Uterus (tissue), 4 donors: ENCODE data around the gene NEDD4L. TPM values are rescaled to one million over a fixed set of nuclear protein-coding genes. Genes with fewer than 3 reads are reported as not detected.

ENCODE experiments used
- DNase-seq, 2 donors: peaks; one replicate each; pipeline ENCODE4 v3.0.0-alpha.2; 2019 to 2020
- H3K27ac ChIP-seq, 2 donors: fragments of 200-600 bp; sonication (generic); 1 replicate in 1 of 2; 2 replicates in 1 of 2; pipeline ENCODE4 v1.5.1; 2016 to 2018
- H3K27me3 ChIP-seq, 2 donors: fragments of 200-600 bp; sonication (generic); one replicate each; pipeline ENCODE4 v1.5.1; 2018 to 2019; ENCODE audit warnings: control low read depth in 1 of 2
- H3K36me3 ChIP-seq, 2 donors: fragments of 200-600 bp; sonication (generic); one replicate each; pipeline ENCODE4 v1.5.1; 2019; ENCODE audit warnings: control low read depth in 1 of 2
- H3K4me1 ChIP-seq, 2 donors: fragments of 200-600 bp; sonication (generic); one replicate each; pipeline ENCODE4 v1.5.1; 2018 to 2019; ENCODE audit warnings: control low read depth in 1 of 2
- H3K4me3 ChIP-seq, 2 donors: fragments of 200-600 bp; sonication (generic); 1 replicate in 1 of 2; 2 replicates in 1 of 2; pipeline ENCODE4 v1.5.1; 2018 to 2019; ENCODE audit warnings: mild to moderate bottlenecking in 1 of 2
- H3K9me3 ChIP-seq, 2 donors: fragments of 200-600 bp; sonication (generic); one replicate each; pipeline ENCODE4 v1.5.1; 2019; ENCODE audit warnings: control low read depth in 1 of 2
- CTCF ChIP-seq, 4 experiments: fragments of 200-600 bp in 2 of 4; fragments of 450-650 bp in 2 of 4; sonication (generic) in 2 of 4; IDR thresholded peaks; one replicate each; pipeline ENCODE4 v1.5.1; 2016 to 2019; ENCODE audit warnings: antibody characterized with exemption in 4 of 4, mild to moderate bottlenecking in 2 of 4, moderate library complexity in 1 of 4
- POLR2A ChIP-seq, 2 donors: fragments of 450-650 bp; IDR thresholded peaks; one replicate each; pipeline ENCODE4 v1.6.1; 2016; ENCODE audit warnings: antibody characterized with exemption in 2 of 2, mild to moderate bottlenecking in 1 of 2, moderate library complexity in 1 of 2
- intact Hi-C: fragments of 100-400 bp; cut with DNase I; formaldehyde crosslinking; loops from one replicate; pipeline ENCODE4 v1.15.1; 2023; ENCODE audit warnings: low total_unique reads
- total RNA-seq, 4 donors: library from RNA; depleted of rRNA in 3 of 4; stranded (reverse); fragments of >200 nt in 3 of 4; gene quantifications; one replicate each; pipeline versions ENCODE4 v1.1.0 to v1.2.4, GENCODE V29; 2014 to 2023
- donor health status: DM: yes; HTN: yes; CAD: no.

NEDD4L gene
- total RNA-seq, 4 donors from 2014 or later, result 6.2 to 45.9 (median 32.3) TPM

- Histone ChIP-seq H3K27ac (no peak overlapping the region), H3K4me1 (no peaks in the 10 kb centered on the region)
- intact Hi-C loops, result no loop called here
Observed at GRCh38 chr18:58104096-58104495, 60.1 kb downstream of the NEDD4L start.

GRCh38 chr18:58105206-58105887 lies 61.3 kb downstream of the NEDD4L start:
- Histone ChIP-seq H3K4me3 (no peak overlapping the region), H3K27ac (no peak overlapping the region), H3K27me3 (no peaks in the 10 kb centered on the region), H3K9me3 (no peaks in the 10 kb centered on the region), H3K4me1 (no peaks in the 10 kb centered on the region), H3K36me3 (no peaks in the 10 kb centered on the region)
- no peak for DNase-seq
- intact Hi-C loops, result no loop called here
- TF ChIP-seq POLR2A (IDR thresholded peaks at IDR 0.05) (no peak), CTCF (IDR thresholded peaks at IDR 0.05) (no peak)

More at GRCh38 chr18:58104096-58104495, 60.1 kb downstream of the NEDD4L start:
- no peaks in the 10 kb centered on the region for H3K9me3 ChIP-seq
- H3K4me3 ChIP-seq, result no peak overlapping the region
- no peak for DNase-seq
- TF ChIP-seq POLR2A (IDR thresholded peaks at IDR 0.05), result no peak
- no peak for TF ChIP-seq CTCF (IDR thresholded peaks at IDR 0.05)
- H3K36me3 ChIP-seq, result no peaks in the 10 kb centered on the region
- no peaks in the 10 kb centered on the region for H3K27me3 ChIP-seq

- DNase-seq, result no peak
- intact Hi-C loops, result no loop called here
- no peaks in the 10 kb centered on the region for H3K36me3 ChIP-seq
- TF ChIP-seq POLR2A (IDR thresholded peaks at IDR 0.05) (no peak), CTCF (IDR thresholded peaks at IDR 0.05) (no peak)
- H3K27ac ChIP-seq, result no peak overlapping the region
- H3K27me3 ChIP-seq, result no peaks in the 10 kb centered on the region
- no peak overlapping the region for H3K4me3 ChIP-seq
- no peaks in the 10 kb centered on the region for H3K4me1 ChIP-seq
- H3K9me3 ChIP-seq, result no peaks in the 10 kb centered on the region
Observed at GRCh38 chr18:58105888-58106260, 61.8 kb downstream of the NEDD4L start.

GRCh38 chr18:58106289-58107070 lies 62.5 kb downstream of the NEDD4L start:
- no peaks in the 10 kb centered on the region for H3K36me3 ChIP-seq
- intact Hi-C loops, result no loop called here
- H3K9me3 ChIP-seq, result no peaks in the 10 kb centered on the region
- H3K27me3 ChIP-seq, result no peaks in the 10 kb centered on the region
- DNase-seq, result no peak
- TF ChIP-seq POLR2A (IDR thresholded peaks at IDR 0.05) (no peak), CTCF (IDR thresholded peaks at IDR 0.05) (no peak)
- no peak overlapping the region for H3K27ac ChIP-seq
- no peak overlapping the region for H3K4me3 ChIP-seq
- H3K4me1 ChIP-seq, result no peaks in the 10 kb centered on the region

- intact Hi-C loops, result no loop called here
- Histone ChIP-seq H3K4me3 (no peak overlapping the region), H3K4me1 (no peaks in the 10 kb centered on the region), H3K9me3 (no peaks in the 10 kb centered on the region), H3K27ac (no peak overlapping the region), H3K36me3 (no peaks in the 10 kb centered on the region), H3K27me3 (no peaks in the 10 kb centered on the region)
- no peak for TF ChIP-seq CTCF (IDR thresholded peaks at IDR 0.05)
- TF ChIP-seq POLR2A (IDR thresholded peaks at IDR 0.05), result no peak
- DNase-seq, result no peak
Observed at GRCh38 chr18:58109256-58109655, 65.2 kb downstream of the NEDD4L start.
